Panc1 (cell line): Measurements from ENCODE around the gene PHLPP1. TPM values are rescaled to one million over a fixed set of nuclear protein-coding genes. Genes with fewer than 3 reads are reported as not detected.

Source experiments
- ATAC-seq: fragments of 200-7000 bp; cut with Tn5 transposase; 2 replicates; pipeline ENCODE4 v1.9.1; 2020; ENCODE audit warnings: mild to moderate bottlenecking, moderate library complexity
- BruUV-seq: library from RNA; stranded (reverse); fragments of 400-500 nt; replicated peaks from 2 replicates; lab custom pipeline; 2021; lab: Mats Ljungman, UMichigan
- CTCF ChIA-PET: fragments of 300-600 bp; sonication (Branson Sonifier 250); formaldehyde crosslinking; loops from one replicate; lab custom pipeline; 2022; ENCODE audit warnings: antibody characterized with exemption; lab: Charles Lee
- POLR2A ChIA-PET: fragments of 300-600 bp; sonication (Branson Sonifier 250); formaldehyde crosslinking; loops from one replicate; lab custom pipeline; 2022; ENCODE audit warnings: antibody characterized with exemption; lab: Charles Lee
- DNase-seq: peaks from one replicate; pipeline ENCODE4 v3.0.0-alpha.2; 2010; ENCODE audit warnings: low read depth, low spot score
- H3K27ac ChIP-seq: 2 replicates; pipeline ENCODE4 v1.5.1; 2011; ENCODE audit warnings: mild to moderate bottlenecking, low read length, inconsistent platforms
- H3K27me3 ChIP-seq: fragments of 200-500 bp; sonication (Bioruptor generic); 2 replicates; pipeline ENCODE4 v1.6.0; 2014; ENCODE audit warnings: low read length, inconsistent platforms; ENCODE audit not compliant: control insufficient read depth, insufficient read depth
- H3K36me3 ChIP-seq: fragments of 200-500 bp; sonication (Bioruptor generic); 2 replicates; pipeline ENCODE4 v1.5.1; 2014; ENCODE audit warnings: inconsistent platforms, mild to moderate bottlenecking, low read length, moderate library complexity; ENCODE audit not compliant: control insufficient read depth, insufficient read depth
- H3K4me1 ChIP-seq: 2 replicates; pipeline ENCODE4 v1.5.1; 2011; ENCODE audit warnings: inconsistent platforms, mild to moderate bottlenecking, low read length, moderate library complexity; ENCODE audit not compliant: control insufficient read depth, insufficient read depth
- H3K4me3 ChIP-seq, 2 experiments: 2 replicates each; pipeline ENCODE4 v1.5.1; 2011 to 2012; ENCODE audit warnings: low read depth in 2 of 2, low read length in 2 of 2, mild to moderate bottlenecking in 2 of 2, inconsistent platforms in 1 of 2, moderate library complexity in 1 of 2
- H3K9me3 ChIP-seq: fragments of 200-500 bp; sonication (Bioruptor generic); 2 replicates; pipeline ENCODE4 v1.5.1; 2014; ENCODE audit warnings: low read depth, mild to moderate bottlenecking, inconsistent platforms, low read length, moderate library complexity; ENCODE audit not compliant: control insufficient read depth, insufficient read depth
- CTCF ChIP-seq: fragments of 450-650 bp; IDR thresholded peaks from 2 replicates; pipeline ENCODE4 v1.5.1; 2017; ENCODE audit warnings: mild to moderate bottlenecking
- POLR2AphosphoS5 ChIP-seq: IDR thresholded peaks from 2 replicates; pipeline ENCODE4 v1.6.1; 2012; ENCODE audit warnings: mild to moderate bottlenecking, low read depth, low read length, moderate library complexity
- REST ChIP-seq, 2 experiments: IDR thresholded peaks; 2 replicates each; pipeline ENCODE4 v1.6.1; 2011 to 2012; ENCODE audit warnings: low read depth in 2 of 2, control low read depth in 1 of 2, low read length in 1 of 2, mild to moderate bottlenecking in 1 of 2, moderate library complexity in 1 of 2; ENCODE audit not compliant: insufficient read depth in 1 of 2
- SIN3A ChIP-seq: IDR thresholded peaks from 2 replicates; pipeline ENCODE4 v1.6.1; 2012; ENCODE audit warnings: low read depth, mild to moderate bottlenecking, low read length, moderate library complexity, borderline replicate concordance; ENCODE audit not compliant: insufficient read depth
- TCF7L2 ChIP-seq: IDR thresholded peaks from 2 replicates; pipeline ENCODE4 v1.6.1; 2011; ENCODE audit warnings: mild to moderate bottlenecking, low read depth, low read length, inconsistent platforms
- in situ Hi-C: cut with HindIII; loops from 2 replicates; pipeline ENCODE4 v1.10.0; 2016; ENCODE audit warnings: low sequenced_read_pairs, low pct_unique_long_range_greater_than_20kb
- intact Hi-C: fragments of 100-400 bp; cut with micrococcal nuclease; formaldehyde crosslinking; loops from one replicate; pipeline ENCODE4 v1.10.0; 2022; ENCODE audit not compliant: unreplicated experiment
- total RNA-seq: library from RNA; stranded (reverse); gene quantifications from one replicate; pipeline ENCODE4 v1.2.1, GENCODE V29; 2021; ENCODE audit not compliant: unreplicated experiment

PHLPP1 gene
- total RNA-seq, 1 experiment from 2014 or later: 6.3 TPM

GRCh38 chr18:62683935-62684334, 31.4 kb upstream of the PHLPP1 start:
- Histone ChIP-seq H3K4me1 (no peaks in the 10 kb centered on the region), H3K27ac (no peak overlapping the region), H3K27me3 (no peaks in the 10 kb centered on the region), H3K9me3 (no peaks in the 10 kb centered on the region), H3K4me3 (no peak overlapping the region), H3K36me3 (no peaks in the 10 kb centered on the region)
- in situ Hi-C loops (no loop called here), intact Hi-C loops (no loop called here)
- no peak for TF ChIP-seq REST (IDR thresholded peaks at IDR 0.05; ENCODE audit: insufficient read depth in 1 of 2, low read depth in 2 of 2, low read length in 1 of 2)
- ChIA-PET CTCF (no interaction called here), POLR2A (no interaction called here)
- ATAC-seq (no peak), DNase-seq (no peak)
- no TSS peak for BruUV-seq

- H3K4me3 ChIP-seq: no peak overlapping the region
- no peak for ATAC-seq
- no peak for TF ChIP-seq CTCF
- TF ChIP-seq REST (IDR thresholded peaks at IDR 0.05; ENCODE audit: insufficient read depth in 1 of 2, low read depth in 2 of 2, low read length in 1 of 2): no peak
- TF ChIP-seq POLR2AphosphoS5: no peak
- TF ChIP-seq TCF7L2: no peak
- TF ChIP-seq SIN3A: no peak
- no peaks in the 10 kb centered on the region for H3K36me3 ChIP-seq
- no TSS peak for BruUV-seq
- H3K27ac ChIP-seq: no peak overlapping the region
- DNase-seq: no peak
- intact Hi-C loops: no loop called here
- POLR2A ChIA-PET: no interaction called here
- in situ Hi-C loops: no loop called here
- no peaks in the 10 kb centered on the region for H3K27me3 ChIP-seq
- H3K9me3 ChIP-seq: no peaks in the 10 kb centered on the region
- H3K4me1 ChIP-seq: no peaks in the 10 kb centered on the region
- CTCF ChIA-PET: no interaction called here
Observed at GRCh38 chr18:62688743-62689317, 26.5 kb upstream of the PHLPP1 start.
